T-helper 2 cell treated with Interferon-gamma antibody and Interleukin-4, amounts not matched to agents 5 μg/mL and 100 μg/mL, for 36 hours (primary cell): ENCODE measurements around the gene RBM24.

Source experiments
- DNase-seq: peaks from one replicate; pipeline ENCODE4 v3.0.0; 2021; ENCODE audit warnings: low spot score
- H3K27ac Mint-ChIP-seq: one replicate; pipeline ENCODE4 v1.8.0; 2021; ENCODE audit warnings: mild to moderate bottlenecking, mixed read lengths
- H3K27me3 Mint-ChIP-seq: one replicate; pipeline ENCODE4 v1.8.0; 2021; ENCODE audit warnings: low read depth, mixed read lengths
- H3K36me3 Mint-ChIP-seq: one replicate; pipeline ENCODE4 v1.8.0; 2021; ENCODE audit warnings: low read depth, mixed read lengths
- H3K4me1 Mint-ChIP-seq: one replicate; pipeline ENCODE4 v1.8.0; 2021; ENCODE audit warnings: low read depth, mixed read lengths
- H3K4me3 Mint-ChIP-seq: one replicate; pipeline ENCODE4 v1.8.0; 2022; ENCODE audit warnings: mild to moderate bottlenecking, moderate library complexity, mixed read lengths
- H3K9me3 Mint-ChIP-seq: one replicate; pipeline ENCODE4 v1.8.0; 2021; ENCODE audit warnings: mixed read lengths

Gene RBM24

DNA sequence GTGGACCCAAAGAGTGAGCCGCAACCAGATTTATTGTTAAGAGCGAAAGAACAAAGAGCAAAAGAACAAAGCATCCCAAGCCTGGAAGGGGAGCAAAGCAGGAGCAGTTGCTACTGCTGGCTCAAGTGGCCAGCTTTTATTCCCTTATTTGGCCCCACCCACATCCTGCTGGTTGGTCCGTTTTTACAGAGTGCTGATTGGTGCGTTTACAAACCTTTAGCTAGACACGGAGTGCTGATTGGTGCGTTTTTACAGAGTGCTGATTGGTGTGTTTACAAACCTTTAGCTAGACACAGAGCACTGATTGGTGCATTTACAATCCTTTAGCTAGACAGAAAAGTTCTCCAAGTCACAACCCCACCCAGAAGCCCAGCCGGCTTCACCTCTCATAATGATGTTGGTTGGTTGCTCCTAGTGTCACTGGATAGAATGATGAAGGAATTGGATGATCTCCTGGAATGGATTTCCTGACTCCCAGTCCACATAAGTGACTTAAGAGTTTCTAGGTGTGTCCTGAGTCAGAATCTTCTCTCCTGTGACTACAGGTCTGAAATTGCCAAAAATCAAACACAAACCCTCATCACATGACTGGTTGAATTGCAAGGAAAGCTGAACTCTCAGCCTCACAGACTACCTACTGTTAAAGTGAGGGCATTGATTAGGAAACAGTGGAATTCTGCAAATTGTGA lies 60.1 kb downstream of the RBM24 start:
- peaks cover 4% of the 10 kb centered on the region for H3K9me3 Mint-ChIP-seq
- no peaks in the 10 kb centered on the region for H3K4me1 Mint-ChIP-seq
- H3K27ac Mint-ChIP-seq: no peak overlapping the region
- no peak overlapping the region for H3K4me3 Mint-ChIP-seq
- no peaks in the 10 kb centered on the region for H3K27me3 Mint-ChIP-seq
- no peaks in the 10 kb centered on the region for H3K36me3 Mint-ChIP-seq
- DNase-seq: no peak

DNA sequence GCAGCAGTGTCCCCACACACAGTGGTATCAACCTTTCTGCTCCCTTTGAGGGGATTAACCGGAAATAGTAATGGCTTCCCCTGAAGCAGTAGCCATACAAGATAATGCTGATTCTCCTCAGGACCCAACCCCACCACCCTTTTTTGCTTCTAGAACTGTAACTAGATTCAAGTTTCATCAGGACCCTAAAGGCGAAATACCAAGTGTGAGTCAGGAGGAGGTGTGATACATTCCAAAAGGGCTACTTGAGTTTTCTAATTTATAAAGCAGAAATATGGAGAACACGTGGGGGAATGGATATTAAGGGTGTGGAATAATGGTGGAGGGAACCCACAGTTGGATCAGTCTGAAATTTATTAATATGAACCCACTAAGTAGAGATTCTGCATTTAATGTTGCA lies 60.7 kb downstream of the RBM24 start:
- Mint-ChIP-seq H3K27me3 (no peaks in the 10 kb centered on the region), H3K9me3 (peaks cover 4% of the 10 kb centered on the region), H3K36me3 (no peaks in the 10 kb centered on the region), H3K27ac (no peak overlapping the region), H3K4me1 (no peaks in the 10 kb centered on the region), H3K4me3 (no peak overlapping the region)
- no peak for DNase-seq

- no peak for DNase-seq
- no peaks in the 10 kb centered on the region for H3K36me3 Mint-ChIP-seq
- no peak overlapping the region for H3K27ac Mint-ChIP-seq
- H3K4me3 Mint-ChIP-seq: no peak overlapping the region
- no peaks in the 10 kb centered on the region for H3K4me1 Mint-ChIP-seq
- H3K9me3 Mint-ChIP-seq: peaks cover 4% of the 10 kb centered on the region
- no peaks in the 10 kb centered on the region for H3K27me3 Mint-ChIP-seq
These were observed 62.1 kb downstream of the RBM24 start for GRCh38 chr6:17343215-17343614.
